Ovary (tissue), 3 donors: ENCODE measurements around the gene EVI2A.

Experiments
- CTCF ChIP-seq, 3 donors: fragments of 450-650 bp in 2 of 3; fragments of 200-600 bp in 1 of 3; IDR thresholded peaks; one replicate each; pipeline versions ENCODE4 v1.5.1 to v1.8.0; 2016 to 2022; ENCODE audit warnings: antibody characterized with exemption in 3 of 3, mild to moderate bottlenecking in 1 of 3
- POLR2A ChIP-seq: fragments of 450-650 bp; IDR thresholded peaks from one replicate; pipeline ENCODE4 v1.6.1; 2017; ENCODE audit warnings: antibody characterized with exemption, mild to moderate bottlenecking, moderate library complexity
- donor health status: DM: no; HTN: no; CAD: no.

GRCh38 chr17:31272803-31273202 is 48.6 kb downstream of the EVI2A start:
- TF ChIP-seq CTCF (IDR thresholded peaks at IDR 0.05) (no peak), POLR2A (no peak)
